HG02763 (cell line): ENCODE measurements around the gene SLC6A6.

Experiments
- ATAC-seq: cut with Tn5 transposase; IDR thresholded peaks from one replicate; pipeline ENCODE4 v1.9.1; 2021; ENCODE audit warnings: mild to moderate bottlenecking, moderate library complexity; ENCODE audit not compliant: unreplicated experiment

The SLC6A6 gene

DNA sequence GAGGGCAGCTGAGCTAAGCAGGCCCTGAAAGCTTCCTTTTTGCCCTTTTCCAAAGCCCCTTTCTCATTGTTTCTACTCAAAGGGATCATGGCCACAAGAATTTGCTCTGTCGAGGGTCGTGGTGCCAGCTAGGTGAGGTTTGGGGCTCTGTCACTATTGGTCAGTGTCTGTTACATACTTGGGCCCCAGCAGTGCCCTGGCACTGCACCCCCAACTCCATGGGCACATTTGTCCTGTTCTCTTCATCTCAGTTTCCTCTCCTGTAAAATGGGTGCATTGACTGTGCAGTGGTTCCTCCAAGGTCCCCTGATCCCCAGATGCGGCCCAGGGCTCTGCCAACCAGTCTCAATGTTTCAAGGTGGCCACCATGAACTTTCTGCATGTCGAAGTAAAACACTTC lies 62.1 kb downstream of the SLC6A6 start:
- no peak for ATAC-seq

GRCh38 chr3:14465425-14465824 lies 63.0 kb downstream of the SLC6A6 start:
- ATAC-seq = no peak

DNA sequence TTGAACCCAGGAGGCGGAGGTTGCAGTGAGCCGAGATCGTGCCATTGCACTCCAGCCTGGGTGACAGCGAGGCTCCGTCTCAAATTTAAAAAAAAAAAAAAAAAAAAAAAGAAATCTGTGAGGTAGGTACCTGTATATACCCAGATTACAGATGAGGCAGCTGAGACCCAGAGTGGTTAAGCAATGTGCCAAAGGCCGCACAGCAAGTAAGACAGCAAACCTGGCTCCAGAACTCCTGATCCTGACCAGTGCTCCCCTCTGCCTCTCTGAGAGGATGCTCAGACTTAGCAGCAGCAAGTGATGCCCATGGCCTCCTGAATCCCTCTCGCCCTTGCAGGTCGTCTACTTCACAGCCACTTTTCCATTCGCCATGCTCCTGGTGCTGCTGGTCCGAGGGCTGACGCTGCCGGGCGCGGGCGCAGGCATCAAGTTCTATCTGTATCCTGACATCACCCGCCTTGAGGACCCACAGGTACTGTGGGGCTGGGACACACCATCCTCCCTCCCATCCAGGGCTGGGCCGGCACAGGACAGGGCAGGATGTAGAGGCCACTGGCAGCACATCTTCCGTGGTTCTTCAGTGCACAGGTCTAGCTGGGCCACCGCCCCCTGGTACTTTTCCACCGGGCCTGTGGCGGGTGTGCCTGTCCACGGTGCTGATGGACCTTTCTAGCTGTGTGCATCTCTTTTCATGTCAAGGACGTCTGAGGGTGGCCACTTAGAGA lies 63.9 kb downstream of the SLC6A6 start:
- ATAC-seq = no peak

- ATAC-seq = no peak
Measured at GRCh38 chr3:14467814-14468620, 65.6 kb downstream of the SLC6A6 start.

GRCh38 chr3:14468621-14468981 lies 66.2 kb downstream of the SLC6A6 start:
- no peak for ATAC-seq

- ATAC-seq = no peak
Measured at GRCh38 chr3:14470461-14470860, 68.1 kb downstream of the SLC6A6 start.

DNA sequence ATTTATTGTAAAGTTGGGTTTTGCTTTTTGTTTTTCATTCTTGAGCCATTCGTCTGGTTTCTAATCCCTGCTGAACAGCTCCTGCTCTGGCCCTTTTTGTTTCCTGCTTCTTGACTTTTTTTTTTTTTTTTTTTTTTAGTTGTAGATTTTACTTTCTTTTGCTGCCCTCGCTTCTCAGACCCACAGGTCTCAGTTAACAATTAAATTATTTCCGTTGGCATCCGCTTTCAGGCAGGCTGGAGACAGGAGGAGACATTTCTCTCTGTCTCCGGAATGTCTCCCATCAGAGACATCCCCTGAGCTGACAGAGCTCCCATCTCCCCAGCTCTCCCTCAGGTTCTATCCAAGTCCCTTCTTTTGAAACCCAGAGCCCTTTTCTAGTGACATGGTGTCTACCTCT lies 68.6 kb downstream of the SLC6A6 start:
- ATAC-seq = no peak

- ATAC-seq = no peak
Measured at GRCh38 chr3:14471690-14472089, 69.3 kb downstream of the SLC6A6 start.

DNA sequence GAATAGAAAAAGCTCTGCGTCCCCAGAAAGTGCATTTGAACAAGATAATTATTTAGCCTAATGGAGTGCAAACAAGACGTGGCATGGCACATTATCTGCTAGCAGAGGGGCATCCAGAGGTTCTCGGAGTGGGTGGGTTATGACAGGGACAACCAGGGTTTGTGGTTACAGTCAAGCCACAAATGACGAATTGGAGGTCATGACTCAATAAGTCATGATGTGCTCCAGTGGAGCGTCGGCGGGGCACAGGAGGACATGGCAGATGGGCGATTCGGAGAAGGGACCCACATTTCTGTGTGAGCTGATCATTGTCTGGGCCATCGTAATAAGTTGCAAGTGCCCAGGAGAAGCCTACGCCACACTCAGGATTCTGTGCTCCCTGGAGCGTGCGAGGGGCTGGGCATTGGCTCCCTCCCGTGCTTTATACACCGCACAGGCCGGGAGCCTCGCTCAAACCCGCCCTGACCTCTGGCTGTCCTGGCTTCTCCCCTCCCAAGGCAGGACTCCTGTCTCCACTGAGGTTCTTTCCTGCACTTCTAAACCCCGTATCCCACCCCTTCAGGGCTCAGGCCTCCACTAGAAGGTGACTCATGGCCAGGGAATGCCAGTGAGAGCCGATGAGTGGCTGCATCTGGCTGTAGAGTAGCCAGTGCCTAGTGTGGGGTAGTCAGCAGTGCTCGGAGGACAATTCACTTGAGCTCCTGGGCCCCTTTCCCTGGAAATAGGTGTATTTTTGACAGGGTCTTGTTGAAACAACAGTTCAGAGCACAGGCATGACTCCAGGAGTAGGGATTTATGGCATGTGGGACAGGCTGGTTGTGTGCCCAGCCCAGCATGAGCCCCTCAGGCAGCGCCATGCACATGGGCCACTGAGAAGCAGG lies 70.3 kb downstream of the SLC6A6 start:
- no peak for ATAC-seq

DNA sequence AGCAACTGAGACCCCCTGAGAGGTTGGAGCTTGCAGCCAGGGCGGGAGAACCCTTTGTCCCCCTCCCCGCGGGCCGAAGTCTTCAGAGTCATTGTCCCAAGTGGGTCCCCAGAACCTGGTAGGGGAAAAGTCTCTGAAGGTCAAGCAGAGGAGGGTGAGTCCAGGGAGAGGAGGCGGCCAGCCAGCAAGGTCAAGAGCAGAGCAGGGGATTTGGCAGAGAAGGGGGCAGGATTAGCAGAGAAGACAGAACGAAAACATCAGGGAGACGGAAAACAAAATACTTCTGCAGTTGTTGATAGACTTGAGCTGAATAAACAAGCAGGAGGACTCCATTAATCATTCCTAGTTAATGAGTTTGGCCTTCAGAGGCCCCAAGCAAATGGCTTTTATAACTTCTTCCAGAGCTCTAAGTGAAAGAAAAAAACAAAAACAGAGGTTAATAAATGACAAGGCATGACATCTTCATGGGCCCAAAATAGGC lies 71.0 kb downstream of the SLC6A6 start:
- no peak for ATAC-seq

GRCh38 chr3:14474363-14475081 lies 72.1 kb downstream of the SLC6A6 start:
- ATAC-seq = no peak

DNA sequence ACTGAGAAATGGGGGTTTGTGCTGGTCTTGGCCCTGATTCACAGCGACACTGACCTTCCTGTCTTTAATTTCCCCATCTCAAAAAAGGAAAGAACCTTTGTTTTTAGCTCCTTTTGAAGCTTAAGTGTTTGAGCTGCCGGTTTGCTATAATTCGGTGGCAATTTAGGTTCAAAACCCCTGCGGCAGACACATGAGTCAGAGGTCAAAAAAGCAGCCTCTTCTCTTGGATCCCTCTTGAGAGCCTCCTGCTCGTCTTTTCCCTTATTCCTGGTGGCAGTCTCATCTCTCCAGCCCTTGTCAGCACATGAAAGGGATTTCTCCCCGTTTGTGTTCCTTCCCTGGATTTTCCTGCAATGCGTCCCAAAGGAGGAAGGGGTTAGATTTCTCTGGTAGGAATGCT lies 73.2 kb downstream of the SLC6A6 start:
- no peak for ATAC-seq

GRCh38 chr3:14476583-14477265 lies 74.3 kb downstream of the SLC6A6 start:
- ATAC-seq = no peak

DNA sequence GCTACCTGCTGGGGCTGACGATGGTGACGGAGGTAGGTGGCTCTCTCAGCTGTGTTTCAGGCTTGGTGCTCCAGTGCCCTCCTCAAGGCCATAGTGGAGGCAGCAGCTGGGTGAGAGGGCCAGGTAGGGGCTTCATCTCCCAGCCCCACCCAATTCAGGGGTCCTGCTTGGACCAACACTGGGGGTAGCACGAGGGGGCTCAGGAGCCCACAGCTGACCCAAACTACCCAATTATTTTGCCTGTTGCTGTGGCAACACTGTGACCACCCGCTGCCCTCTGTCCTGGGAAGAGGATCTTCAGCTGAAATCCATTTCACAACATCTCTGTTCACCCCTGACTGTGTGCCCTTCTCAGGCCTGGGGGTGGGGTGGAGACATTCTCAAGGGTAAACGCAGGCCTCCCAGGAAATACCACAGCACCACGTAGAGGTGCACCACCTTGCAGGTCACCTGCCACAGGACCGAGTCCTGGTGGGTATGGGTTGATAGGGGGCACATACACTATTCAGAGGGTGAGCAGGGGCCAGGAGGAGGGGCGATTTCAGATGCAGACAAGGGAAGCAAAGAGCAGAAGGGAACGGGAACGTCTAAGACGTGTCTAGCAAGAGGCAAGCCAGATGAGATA lies 75.0 kb downstream of the SLC6A6 start:
- no peak for ATAC-seq

GRCh38 chr3:14478956-14479550 lies 76.6 kb downstream of the SLC6A6 start:
- no peak for ATAC-seq

DNA sequence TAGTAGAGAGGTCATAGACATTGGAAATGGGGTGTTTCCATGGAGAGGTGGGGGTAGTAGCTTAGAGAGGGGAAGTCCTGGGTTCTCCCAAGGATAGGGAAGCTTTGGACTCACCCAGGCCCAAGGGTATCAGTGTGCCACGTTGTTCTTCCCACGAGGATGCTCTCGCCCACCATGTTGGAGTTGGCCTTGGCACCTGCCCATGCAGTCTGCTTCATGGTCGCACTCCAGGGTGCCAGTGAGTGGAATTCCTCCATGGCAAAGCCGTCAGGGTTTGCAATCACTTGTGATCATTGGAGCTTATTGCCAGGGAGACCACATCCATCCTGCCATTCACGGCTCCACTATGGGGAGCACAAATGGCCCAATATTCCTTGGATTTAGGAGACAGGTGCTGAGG lies 77.2 kb downstream of the SLC6A6 start:
- no peak for ATAC-seq

DNA sequence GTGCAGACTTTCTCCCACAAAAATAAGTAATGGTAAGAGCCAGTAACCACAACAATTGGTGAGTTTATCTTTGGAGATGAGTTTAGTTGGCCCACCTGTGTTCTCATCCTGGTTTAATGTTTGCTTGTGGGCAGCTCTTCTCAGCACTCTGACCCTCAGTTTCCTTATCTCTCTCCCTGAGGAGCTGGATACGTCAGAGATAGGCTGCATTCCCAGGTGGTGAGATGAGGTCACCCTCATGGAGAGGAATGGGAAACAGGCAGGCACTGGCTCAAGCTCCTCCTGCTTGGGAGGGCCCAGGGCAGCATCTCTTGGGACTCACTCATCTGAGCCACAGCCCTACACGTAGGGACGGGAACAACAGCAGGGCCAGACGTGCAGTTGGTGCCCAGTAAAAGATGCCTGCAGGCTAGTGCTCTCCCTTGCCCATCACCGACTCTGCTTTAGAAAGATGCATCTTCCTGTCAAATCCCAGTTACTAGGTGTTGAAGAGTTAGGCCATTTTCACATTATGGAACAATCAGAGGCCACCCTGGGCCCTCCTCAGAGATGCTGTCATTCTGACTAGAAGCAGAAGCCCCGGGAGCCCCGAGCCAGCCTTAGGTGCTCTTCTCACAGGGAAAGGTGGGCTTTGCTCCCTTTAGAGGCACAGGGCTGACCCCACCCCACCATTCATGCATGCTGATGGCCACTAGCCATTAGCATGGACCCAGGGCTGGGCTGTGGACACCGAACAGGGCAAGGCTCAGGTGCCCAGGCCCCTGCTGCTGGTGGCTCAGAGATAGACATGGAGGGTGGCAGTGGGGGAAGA lies 78.0 kb downstream of the SLC6A6 start:
- no peak for ATAC-seq

DNA sequence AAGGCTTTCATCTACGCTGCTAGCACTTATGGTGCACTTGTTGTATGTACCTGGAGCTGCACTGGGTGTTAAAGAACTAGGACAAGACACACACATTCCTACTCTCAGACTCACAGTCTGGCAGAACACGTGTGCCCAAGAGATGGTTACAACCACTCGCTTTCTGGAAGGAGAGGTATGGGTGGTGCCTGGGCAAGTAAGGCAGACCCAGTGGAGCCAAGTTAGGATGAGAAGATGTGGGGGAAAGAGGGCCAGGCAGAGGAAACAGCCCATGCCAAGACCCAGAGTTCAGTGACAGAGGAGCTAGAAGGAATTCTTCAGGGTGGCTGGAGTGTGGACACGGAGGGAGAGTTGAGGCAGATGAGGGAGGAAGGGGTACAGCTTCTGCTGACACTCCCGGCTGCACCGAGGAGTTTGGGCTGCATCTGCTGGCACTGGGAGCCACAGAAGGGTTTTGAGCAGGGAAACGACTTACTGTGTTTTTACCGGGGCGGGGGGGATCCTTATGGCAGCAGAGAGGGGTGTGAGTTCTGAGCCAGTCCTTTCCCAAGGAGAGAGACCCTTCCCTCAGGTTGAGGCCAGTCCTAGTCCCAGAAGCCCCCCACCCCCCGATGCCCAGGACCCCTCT lies 78.7 kb downstream of the SLC6A6 start:
- no peak for ATAC-seq
